Breast epithelium (tissue), 4 donors: ENCODE results near the gene RACGAP1. TPM values are rescaled to one million over a fixed set of nuclear protein-coding genes. Genes with fewer than 3 reads are reported as not detected.

Source experiments
- DNase-seq, 2 donors: peaks; one replicate each; pipeline ENCODE4 v3.0.0-alpha.2; 2019; ENCODE audit warnings: low spot score in 2 of 2
- H3K27ac ChIP-seq, 2 donors: fragments of 200-600 bp; sonication (generic) in 1 of 2; one replicate each; pipeline ENCODE4 v1.5.1; 2016 to 2019; ENCODE audit warnings: mild to moderate bottlenecking in 1 of 2
- H3K27me3 ChIP-seq, 2 donors: fragments of 200-600 bp; sonication (generic) in 1 of 2; one replicate each; pipeline versions ENCODE4 v1.5.1 to v1.6.0; 2017 to 2019; ENCODE audit warnings: control low read depth in 1 of 2, mild to moderate bottlenecking in 1 of 2
- H3K36me3 ChIP-seq: fragments of 200-600 bp; one replicate; pipeline ENCODE4 v1.5.1; 2019
- H3K4me1 ChIP-seq, 2 donors: fragments of 200-600 bp; sonication (generic); one replicate each; pipeline ENCODE4 v1.5.1; 2016 to 2019; ENCODE audit warnings: control low read depth in 1 of 2
- H3K4me3 ChIP-seq, 3 donors: fragments of 200-600 bp; sonication (generic); 1 replicate in 2 of 3; 2 replicates in 1 of 3; pipeline ENCODE4 v1.5.1; 2016 to 2019; ENCODE audit warnings: mild to moderate bottlenecking in 3 of 3, moderate library complexity in 2 of 3
- H3K9me3 ChIP-seq, 2 donors: fragments of 200-600 bp; sonication (generic) in 1 of 2; one replicate each; pipeline ENCODE4 v1.5.1; 2016 to 2019; ENCODE audit warnings: control low read depth in 1 of 2
- POLR2A ChIP-seq: fragments of 450-650 bp; IDR thresholded peaks from one replicate; pipeline ENCODE4 v1.6.1; 2016; ENCODE audit warnings: antibody characterized with exemption, mild to moderate bottlenecking, moderate library complexity
- POLR2AphosphoS5 ChIP-seq, 3 donors: sonication (generic); formaldehyde crosslinking; IDR thresholded peaks; one replicate each; pipeline ENCODE4 v1.6.1; 2017; ENCODE audit warnings: antibody characterized with exemption in 3 of 3
- intact Hi-C: fragments of 100-400 bp; cut with DNase I; formaldehyde crosslinking; loops from one replicate; pipeline ENCODE4 v1.15.1; 2023; ENCODE audit warnings: low total_unique reads
- total RNA-seq, 3 donors: library from RNA; depleted of rRNA; stranded (reverse); fragments of >200 nt; gene quantifications; one replicate each; pipeline ENCODE4 v1.1.0, GENCODE V29; 2016
- TF ChIP-seq, protein P1 (sequence below), 3 donors: fragments of 450-650 bp; IDR thresholded peaks; one replicate each; pipeline ENCODE4 v1.5.1; 2016 to 2017; ENCODE audit warnings: antibody characterized with exemption in 3 of 3, mild to moderate bottlenecking in 3 of 3, moderate library complexity in 3 of 3

The RACGAP1 gene
- total RNA-seq, 3 donors from 2014 or later = 7.5 to 33.9 (median 11.1) TPM

DNA sequence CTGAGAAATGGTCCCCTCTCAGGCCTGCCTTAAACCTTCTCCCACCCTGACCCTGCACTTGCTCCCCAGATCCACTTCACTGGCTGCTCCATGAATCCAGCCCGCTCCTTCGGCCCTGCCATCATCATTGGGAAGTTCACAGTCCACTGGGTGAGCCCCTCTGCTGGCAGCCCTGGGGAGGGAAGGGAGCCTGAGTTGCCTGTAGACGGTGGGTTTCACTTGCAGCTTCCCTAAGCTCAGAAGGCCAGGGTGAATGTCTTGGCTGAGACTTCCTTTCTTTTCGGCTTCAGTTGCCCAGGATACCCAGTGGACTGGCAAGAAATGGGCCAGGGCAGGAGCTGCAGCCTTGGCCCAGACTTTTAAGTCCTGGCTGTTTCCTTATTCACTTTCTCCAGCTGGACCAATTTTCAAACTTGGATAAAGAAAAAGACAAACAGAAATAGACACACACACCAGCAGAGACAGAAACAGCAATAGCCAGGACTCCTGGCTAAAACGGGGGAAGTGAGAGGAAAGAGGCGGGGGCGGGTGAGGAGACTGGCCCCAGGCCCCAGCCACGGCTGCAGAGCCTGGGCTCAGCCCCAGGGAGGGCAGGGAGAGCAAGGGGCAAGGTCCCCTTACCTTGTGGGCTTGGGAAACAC lies 50.5 kb downstream of the RACGAP1 start:
- no peaks in the 10 kb centered on the region for H3K36me3 ChIP-seq
- H3K27ac ChIP-seq = no peak overlapping the region
- TF ChIP-seq, protein P1, sequence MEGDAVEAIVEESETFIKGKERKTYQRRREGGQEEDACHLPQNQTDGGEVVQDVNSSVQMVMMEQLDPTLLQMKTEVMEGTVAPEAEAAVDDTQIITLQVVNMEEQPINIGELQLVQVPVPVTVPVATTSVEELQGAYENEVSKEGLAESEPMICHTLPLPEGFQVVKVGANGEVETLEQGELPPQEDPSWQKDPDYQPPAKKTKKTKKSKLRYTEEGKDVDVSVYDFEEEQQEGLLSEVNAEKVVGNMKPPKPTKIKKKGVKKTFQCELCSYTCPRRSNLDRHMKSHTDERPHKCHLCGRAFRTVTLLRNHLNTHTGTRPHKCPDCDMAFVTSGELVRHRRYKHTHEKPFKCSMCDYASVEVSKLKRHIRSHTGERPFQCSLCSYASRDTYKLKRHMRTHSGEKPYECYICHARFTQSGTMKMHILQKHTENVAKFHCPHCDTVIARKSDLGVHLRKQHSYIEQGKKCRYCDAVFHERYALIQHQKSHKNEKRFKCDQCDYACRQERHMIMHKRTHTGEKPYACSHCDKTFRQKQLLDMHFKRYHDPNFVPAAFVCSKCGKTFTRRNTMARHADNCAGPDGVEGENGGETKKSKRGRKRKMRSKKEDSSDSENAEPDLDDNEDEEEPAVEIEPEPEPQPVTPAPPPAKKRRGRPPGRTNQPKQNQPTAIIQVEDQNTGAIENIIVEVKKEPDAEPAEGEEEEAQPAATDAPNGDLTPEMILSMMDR (IDR thresholded peaks at IDR 0.05) = no peak
- TF ChIP-seq POLR2A (no peak), POLR2AphosphoS5 (IDR thresholded peaks at IDR 0.05) (no peak)
- no peak overlapping the region for H3K4me3 ChIP-seq
- H3K27me3 ChIP-seq = no peaks in the 10 kb centered on the region
- intact Hi-C loops = loop anchor here (1.0 kb wide), 1 partner anchor 21 kb away; no protein-coding TSS in a partner anchor
- no peaks in the 10 kb centered on the region for H3K9me3 ChIP-seq
- no peak for DNase-seq
- no peaks in the 10 kb centered on the region for H3K4me1 ChIP-seq

DNA sequence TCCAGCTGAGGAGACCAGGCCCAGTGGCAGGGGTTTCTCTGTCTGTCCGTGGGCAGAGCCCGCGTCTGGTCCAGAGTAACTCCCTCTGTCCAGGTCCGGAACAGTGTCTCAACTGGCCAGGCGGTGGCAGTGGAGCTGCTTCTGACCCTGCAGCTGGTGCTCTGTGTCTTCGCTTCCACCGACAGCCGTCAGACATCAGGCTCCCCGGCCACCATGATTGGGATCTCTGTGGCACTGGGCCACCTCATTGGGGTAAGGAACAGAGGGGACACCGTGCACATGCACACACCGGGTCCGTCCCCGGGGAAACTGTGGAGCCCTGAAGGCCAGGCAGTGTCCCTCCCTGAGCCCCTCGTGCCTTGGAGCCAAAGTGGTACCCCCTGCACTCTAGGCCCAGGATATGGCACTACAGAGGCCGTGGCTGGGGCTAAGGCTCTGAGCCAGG lies 51.0 kb downstream of the RACGAP1 start:
- H3K27me3 ChIP-seq = no peaks in the 10 kb centered on the region
- no peaks in the 10 kb centered on the region for H3K36me3 ChIP-seq
- H3K4me3 ChIP-seq = no peak overlapping the region
- H3K9me3 ChIP-seq = no peaks in the 10 kb centered on the region
- intact Hi-C loops = loop anchor here (1.0 kb wide), 1 partner anchor 21 kb away; no protein-coding TSS in a partner anchor
- H3K27ac ChIP-seq = no peak overlapping the region
- TF ChIP-seq POLR2AphosphoS5 (IDR thresholded peaks at IDR 0.05) = no peak
- TF ChIP-seq, protein P1 (IDR thresholded peaks at IDR 0.05) = peak in 2 of 3 donors; percentile 17 to 46
- H3K4me1 ChIP-seq = no peaks in the 10 kb centered on the region
- DNase-seq = no peak

- H3K27ac ChIP-seq = no peak overlapping the region
- no peak for DNase-seq
- H3K4me3 ChIP-seq = no peak overlapping the region
- no peaks in the 10 kb centered on the region for H3K4me1 ChIP-seq
- no peaks in the 10 kb centered on the region for H3K27me3 ChIP-seq
- H3K36me3 ChIP-seq = no peaks in the 10 kb centered on the region
- intact Hi-C loops = no loop called here
- no peaks in the 10 kb centered on the region for H3K9me3 ChIP-seq
- TF ChIP-seq POLR2AphosphoS5 (IDR thresholded peaks at IDR 0.05) = no peak
- TF ChIP-seq POLR2A = no peak
- TF ChIP-seq, protein P1 (IDR thresholded peaks at IDR 0.05) = no peak
Observed at GRCh38 chr12:49973361-49973830, 51.9 kb downstream of the RACGAP1 start.

- intact Hi-C loops = no loop called here
- H3K27ac ChIP-seq = no peak within 1 kb of the TSS
Observed at GRCh38 chr12:49972641-49973360, 52.5 kb downstream of the RACGAP1 start, which contains the start of gene AQP6. Gene AQP6, plus strand, starts transcription at chr12:49972947. Its CDS starts 227 bp downstream, at chr12:49973174.

More at GRCh38 chr12:49972641-49973360, 52.5 kb downstream of the RACGAP1 start, which contains the start of gene AQP6:
- no peak for TF ChIP-seq POLR2A
- TF ChIP-seq, protein P1 (IDR thresholded peaks at IDR 0.05) = no peak
- no peak for TF ChIP-seq POLR2AphosphoS5 (IDR thresholded peaks at IDR 0.05)
- H3K9me3 ChIP-seq = no peaks in the 10 kb centered on the region
- peaks cover 0 to 2% of the 10 kb centered on the region in 2 donors for H3K27me3 ChIP-seq
- H3K36me3 ChIP-seq = no peaks in the 10 kb centered on the region
- DNase-seq = no peak
- H3K4me3 ChIP-seq = no peak within 1 kb of the TSS
- H3K4me1 ChIP-seq = peaks cover 0 to under 1% of the 10 kb centered on the region in 2 donors
